HG03558 (cell line): ENCODE measurements around the gene ZYG11A.
"Not testable (repeated sequence)": the region's sequence is repeated elsewhere in the genome, so short reads cannot be mapped to it uniquely, and the experiment has no call there.

Experiments used
- ATAC-seq: cut with Tn5 transposase; IDR thresholded peaks from one replicate; pipeline ENCODE4 v1.9.1; 2021; ENCODE audit warnings: moderate number of reproducible peaks; ENCODE audit not compliant: unreplicated experiment; ENCODE audit errors: extremely low read depth

The ZYG11A gene

DNA sequence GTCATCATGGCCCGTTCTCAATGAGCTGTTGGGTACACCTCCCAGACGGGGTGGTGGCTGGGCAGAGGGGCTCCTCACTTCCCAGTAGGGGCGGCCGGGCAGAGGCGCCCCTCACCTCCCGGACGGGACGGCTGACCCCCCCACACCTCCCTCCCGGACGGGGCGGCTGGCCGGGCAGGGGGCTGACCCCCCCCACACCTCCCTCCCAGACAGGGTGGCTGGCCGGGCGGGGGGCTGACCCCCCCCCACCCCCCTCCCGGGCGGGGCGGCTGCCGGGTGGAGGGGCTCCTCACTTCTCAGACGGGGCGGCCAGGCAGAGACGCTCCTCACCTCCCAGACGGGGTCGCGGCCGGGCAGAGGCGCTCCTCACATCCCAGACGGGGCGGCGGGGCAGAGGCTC, 27.2 kb downstream of the ZYG11A start:
- not testable (repeated sequence) for ATAC-seq

DNA sequence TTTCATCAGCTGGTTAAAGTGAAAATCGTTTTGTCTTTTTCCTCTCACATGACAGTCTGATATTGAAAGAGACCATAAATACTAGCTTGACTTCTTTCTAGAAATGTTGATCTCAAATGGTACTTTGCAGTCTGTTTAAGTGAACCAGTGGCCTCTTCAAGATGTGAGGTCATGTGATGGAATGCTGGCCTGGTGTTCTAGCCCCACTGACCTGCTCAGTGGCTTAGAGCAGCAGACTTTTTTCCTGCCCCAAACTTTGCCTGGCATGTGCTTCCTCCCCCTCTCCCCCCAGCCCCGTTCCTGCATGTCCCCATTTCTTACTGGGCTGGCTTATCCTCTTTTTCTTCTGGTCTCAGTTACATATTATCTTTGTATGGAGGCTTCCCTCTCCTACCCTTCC, 34.3 kb downstream of the ZYG11A start:
- no peak for ATAC-seq

- ATAC-seq, result no peak
These were observed 35.0 kb downstream of the ZYG11A start for GRCh38 chr1:52877554-52877953.

- ATAC-seq, result no peak
These were observed 37.6 kb downstream of the ZYG11A start for GRCh38 chr1:52880206-52880605.

DNA sequence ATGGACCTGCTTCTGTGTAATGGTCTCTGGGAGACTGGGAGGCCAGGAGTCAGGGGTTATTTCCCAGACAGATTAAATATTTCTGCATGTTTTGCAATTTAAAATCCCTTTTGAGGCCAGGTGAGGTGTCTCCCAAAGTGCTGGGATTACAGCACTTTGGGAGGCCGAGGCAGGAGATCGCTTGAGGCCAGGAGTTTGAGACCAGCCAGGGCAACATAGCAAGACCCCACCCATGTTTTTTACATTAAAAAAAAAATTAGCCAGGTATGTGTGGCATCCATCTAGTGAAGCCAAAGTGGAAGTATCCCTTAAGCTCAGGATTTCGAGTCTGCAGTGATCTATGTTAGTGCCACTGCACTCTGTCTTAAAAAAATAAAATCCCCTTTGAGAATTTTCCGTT, 44.9 kb downstream of the ZYG11A start:
- ATAC-seq, result no peak

GRCh38 chr1:52892424-52893215, 50.1 kb downstream of the ZYG11A start:
- no peak for ATAC-seq

GRCh38 chr1:52899445-52899894, 56.9 kb downstream of the ZYG11A start:
- no peak for ATAC-seq

DNA sequence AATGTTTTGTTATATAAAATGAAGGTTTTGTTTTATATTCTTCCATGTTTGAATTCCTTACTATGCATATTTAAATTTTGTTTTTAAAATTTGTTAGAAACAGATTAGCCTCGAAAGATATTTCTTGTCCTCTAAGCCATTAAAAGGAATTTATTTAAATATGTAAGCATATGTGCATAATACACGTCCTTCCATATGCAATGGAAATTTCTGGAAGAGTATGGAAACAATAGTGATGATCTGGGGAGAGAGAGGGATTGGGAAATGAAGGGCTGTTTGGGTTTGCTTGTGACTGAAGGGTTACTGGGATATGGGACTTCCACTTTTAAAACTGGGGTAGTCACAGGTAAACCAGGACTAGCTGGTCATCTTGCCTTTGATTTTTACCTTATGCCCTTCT, 57.8 kb downstream of the ZYG11A start:
- ATAC-seq, result no peak

DNA sequence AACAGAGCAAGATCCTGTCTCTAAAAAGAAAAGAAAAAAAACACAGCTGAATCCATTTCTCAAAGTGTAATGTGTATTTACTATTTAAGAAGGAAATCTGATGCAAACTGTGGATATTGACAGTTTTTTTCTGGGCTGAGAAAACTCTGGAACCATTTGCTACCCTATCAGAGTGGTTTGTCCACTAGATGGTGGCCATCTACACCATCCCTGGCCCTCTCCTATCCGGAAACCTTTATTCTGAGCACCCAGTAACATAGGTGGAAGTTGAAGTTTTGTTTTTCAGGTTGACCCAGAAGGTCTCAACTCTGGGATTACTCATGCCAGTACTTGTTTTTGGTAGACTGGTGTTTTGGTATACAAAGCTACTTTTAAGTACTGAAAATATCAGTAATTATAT, 58.8 kb downstream of the ZYG11A start:
- ATAC-seq, result no peak

- ATAC-seq, result no peak
These were observed 61.8 kb downstream of the ZYG11A start for GRCh38 chr1:52904208-52904926.

GRCh38 chr1:52904927-52905698, 62.6 kb downstream of the ZYG11A start:
- ATAC-seq, result no peak

- ATAC-seq, result no peak
These were observed 63.6 kb downstream of the ZYG11A start for GRCh38 chr1:52906135-52906603.

GRCh38 chr1:52907068-52907811, 64.7 kb downstream of the ZYG11A start:
- no peak for ATAC-seq

DNA sequence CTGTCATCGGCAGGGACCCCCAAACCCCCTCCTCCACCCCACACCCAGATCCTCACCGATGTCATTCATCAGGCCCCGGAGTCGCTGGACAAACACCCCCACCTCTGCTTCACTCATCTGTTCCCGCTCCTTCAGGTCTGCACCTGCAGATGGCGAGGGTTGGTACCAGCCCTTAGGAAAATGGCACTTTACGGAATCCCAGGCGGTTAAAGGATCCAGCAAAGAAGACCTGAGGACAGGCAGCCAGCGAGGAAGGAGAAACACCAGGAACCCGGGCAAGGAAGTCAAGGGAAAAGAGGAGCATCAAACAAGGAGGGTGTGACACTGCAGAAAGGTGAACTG, 65.2 kb downstream of the ZYG11A start:
- ATAC-seq, result no peak

DNA sequence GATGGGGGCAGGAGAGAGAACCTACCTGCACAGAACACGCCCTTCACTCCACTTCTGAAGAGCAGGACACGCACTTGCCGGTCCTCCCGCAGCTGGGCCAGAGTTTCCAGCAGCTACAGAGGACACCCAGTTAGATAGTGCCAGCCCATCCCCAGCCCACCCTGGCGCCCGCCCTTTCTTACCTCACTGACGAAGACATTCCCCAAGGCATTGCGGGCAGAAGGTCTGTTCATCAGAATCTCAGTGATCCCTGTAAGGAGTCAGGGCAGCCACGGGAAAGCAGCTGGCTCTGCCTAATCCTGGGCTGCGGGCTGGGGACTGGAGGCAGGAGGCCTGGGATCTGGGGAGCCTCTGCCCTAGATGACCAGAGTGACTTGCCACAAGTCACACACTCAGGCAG, 69.0 kb downstream of the ZYG11A start:
- ATAC-seq, result no peak

GRCh38 chr1:52913014-52913413, 70.5 kb downstream of the ZYG11A start:
- ATAC-seq, result no peak

- no peak for ATAC-seq
These were observed 71.0 kb downstream of the ZYG11A start for GRCh38 chr1:52913537-52913936.

GRCh38 chr1:52914463-52914862, 71.9 kb downstream of the ZYG11A start:
- no peak for ATAC-seq

DNA sequence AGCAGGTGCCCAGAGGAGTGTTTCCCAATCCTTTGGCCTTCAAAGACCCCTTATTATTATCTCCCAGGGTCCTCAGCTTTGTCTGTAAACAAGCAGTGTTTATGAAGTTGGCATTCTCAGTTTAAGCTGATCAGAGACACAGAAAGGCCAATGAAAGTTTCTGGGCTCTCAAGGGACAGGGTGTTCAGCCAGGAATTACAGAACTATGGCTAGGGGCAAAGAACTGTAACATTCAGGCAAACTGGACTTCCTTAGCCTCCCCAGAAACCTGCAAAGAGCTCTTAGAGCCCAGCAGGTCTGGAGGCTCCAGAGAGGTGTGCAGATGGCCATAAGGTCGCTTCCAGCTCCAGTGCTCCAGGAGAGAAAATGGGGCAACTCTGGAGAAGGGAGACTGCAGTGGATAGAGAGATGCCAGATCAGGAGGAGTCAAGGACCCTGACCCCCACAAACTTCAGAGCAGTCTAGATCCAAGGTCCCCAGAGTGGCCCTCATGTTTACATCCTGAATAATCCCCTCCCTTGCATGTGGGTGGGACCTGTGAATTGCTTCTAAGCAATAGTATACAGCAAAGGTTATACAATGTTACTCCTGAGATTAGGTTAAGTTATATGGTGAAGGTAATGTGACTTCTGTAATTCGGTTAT, 72.8 kb downstream of the ZYG11A start:
- no peak for ATAC-seq

DNA sequence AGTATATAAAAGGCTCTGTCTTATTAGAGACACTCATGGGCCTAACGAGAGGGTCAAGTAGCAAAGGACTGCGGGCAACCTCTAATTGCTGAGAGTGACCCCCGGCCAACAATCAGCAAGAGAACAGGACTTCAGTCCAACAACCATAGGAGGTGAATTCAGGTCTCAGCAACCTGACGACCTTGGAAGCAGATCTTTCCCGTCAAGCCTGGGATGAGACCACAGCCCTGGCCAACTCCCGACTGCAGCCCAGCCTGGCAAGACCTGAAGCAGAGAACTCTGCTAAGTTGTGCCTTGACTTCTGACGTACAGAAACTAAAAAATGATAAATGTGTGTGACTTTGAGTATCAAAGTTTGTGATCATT, 73.3 kb downstream of the ZYG11A start:
- no peak for ATAC-seq
